CD4-positive, alpha-beta T cell treated with Interleukin-15 for 4 hours (primary cell): Measurements from ENCODE around the gene CEP78.

Experiments
- DNase-seq: peaks from one replicate; pipeline ENCODE4 v3.0.0-alpha.2; 2020; ENCODE audit warnings: low spot score

The CEP78 gene

GRCh38 chr9:78309066-78309465 is 73.2 kb downstream of the CEP78 start:
- no peak for DNase-seq

- DNase-seq: no peak
These were observed 75.2 kb downstream of the CEP78 start for GRCh38 chr9:78311075-78311474.

- no peak for DNase-seq
These were observed 76.1 kb downstream of the CEP78 start for GRCh38 chr9:78311886-78312524.

GRCh38 chr9:78314550-78314949 is 78.7 kb downstream of the CEP78 start:
- no peak for DNase-seq

GRCh38 chr9:78314953-78315870 is 79.3 kb downstream of the CEP78 start:
- no peak for DNase-seq

- DNase-seq: no peak
These were observed 80.5 kb downstream of the CEP78 start for GRCh38 chr9:78316166-78316892.

GRCh38 chr9:78319197-78320029 is 83.5 kb downstream of the CEP78 start:
- DNase-seq: no peak

GRCh38 chr9:78320030-78320693 is 84.3 kb downstream of the CEP78 start:
- no peak for DNase-seq

GRCh38 chr9:78320875-78321496 is 85.1 kb downstream of the CEP78 start:
- DNase-seq: no peak

- no peak for DNase-seq
These were observed 85.6 kb downstream of the CEP78 start for GRCh38 chr9:78321505-78321904.

- DNase-seq: no peak
These were observed 88.3 kb downstream of the CEP78 start for GRCh38 chr9:78324068-78324650.

- no peak for DNase-seq
These were observed 88.8 kb downstream of the CEP78 start for GRCh38 chr9:78324682-78325081.

GRCh38 chr9:78325343-78325742 is 89.5 kb downstream of the CEP78 start:
- no peak for DNase-seq

- DNase-seq: no peak
These were observed 90.0 kb downstream of the CEP78 start for GRCh38 chr9:78325846-78326360.

- no peak for DNase-seq
These were observed 90.7 kb downstream of the CEP78 start for GRCh38 chr9:78326564-78326963.
